Activated naive CD4-positive, alpha-beta T cell (primary cell): ENCODE data around the gene PPP1R15A.
"Not testable (repeated sequence)": the region's sequence is repeated elsewhere in the genome, so short reads cannot be mapped to it uniquely, and the experiment has no call there.

Experiments
- DNase-seq, 4 experiments: peaks; one replicate each; lab custom pipeline; 2025; lab: John Stamatoyannopoulos, UW

The PPP1R15A gene

DNA sequence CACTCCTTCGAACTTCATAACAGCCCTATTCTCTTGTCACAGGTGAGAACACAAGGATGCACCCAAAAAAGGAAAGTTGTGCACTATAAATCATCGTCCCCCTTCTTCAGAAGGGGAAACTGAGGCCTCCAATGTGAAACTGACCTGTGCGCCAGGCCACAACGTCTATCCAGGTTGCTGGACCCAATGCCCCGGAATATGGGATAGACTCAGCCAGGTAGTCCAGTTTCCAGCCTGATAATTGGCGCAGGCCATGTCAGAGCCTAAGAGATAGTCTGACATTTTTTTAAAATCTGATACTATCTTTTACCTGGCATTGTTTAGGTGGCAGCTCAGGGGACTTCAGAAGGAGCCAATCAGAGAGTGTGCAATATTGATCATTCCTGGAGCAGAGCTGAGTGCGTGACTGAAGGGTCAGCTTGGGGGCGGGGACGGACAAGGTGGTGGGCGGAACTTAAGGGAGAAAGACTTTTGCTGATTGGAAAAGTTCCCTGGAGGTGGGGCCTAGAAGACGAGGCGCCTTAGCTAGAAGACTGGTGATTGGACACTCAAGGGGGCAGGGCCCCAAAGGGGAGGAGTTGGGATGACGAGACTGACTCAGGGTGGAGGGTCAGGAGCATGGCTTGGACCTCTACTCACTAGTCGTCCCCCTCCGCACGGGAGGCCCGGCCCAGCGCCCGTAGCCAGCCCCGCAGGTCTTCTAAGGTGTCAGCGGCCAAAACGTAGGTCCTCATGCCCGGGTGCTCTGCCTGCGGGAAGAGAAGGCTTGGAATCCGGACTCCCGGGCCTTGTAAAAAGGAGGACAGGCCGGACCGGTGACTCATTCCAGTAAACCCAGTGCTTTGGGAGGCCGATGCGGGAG lies 12.3 kb upstream of the PPP1R15A start:
- no peak for DNase-seq

DNA sequence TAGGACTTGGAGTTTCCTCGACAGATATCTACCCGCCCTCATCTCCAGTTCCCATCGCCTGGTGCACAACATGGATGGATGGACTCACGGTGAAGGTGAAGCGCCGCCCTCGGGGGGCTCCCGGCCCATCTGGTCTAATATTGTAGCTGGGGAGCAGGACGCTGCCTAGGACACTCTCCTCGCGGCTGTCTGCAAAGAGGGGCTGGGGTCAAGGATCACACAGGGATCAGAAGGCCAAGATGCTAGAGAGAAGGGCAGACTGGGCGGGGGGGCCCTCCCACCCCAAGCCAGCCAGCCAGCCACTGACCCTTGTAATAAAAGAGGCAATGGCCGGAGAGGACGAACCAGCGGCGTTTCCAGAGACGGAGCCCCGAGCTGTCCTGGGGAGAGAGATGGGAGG lies 10.9 kb upstream of the PPP1R15A start:
- no peak for DNase-seq

DNA sequence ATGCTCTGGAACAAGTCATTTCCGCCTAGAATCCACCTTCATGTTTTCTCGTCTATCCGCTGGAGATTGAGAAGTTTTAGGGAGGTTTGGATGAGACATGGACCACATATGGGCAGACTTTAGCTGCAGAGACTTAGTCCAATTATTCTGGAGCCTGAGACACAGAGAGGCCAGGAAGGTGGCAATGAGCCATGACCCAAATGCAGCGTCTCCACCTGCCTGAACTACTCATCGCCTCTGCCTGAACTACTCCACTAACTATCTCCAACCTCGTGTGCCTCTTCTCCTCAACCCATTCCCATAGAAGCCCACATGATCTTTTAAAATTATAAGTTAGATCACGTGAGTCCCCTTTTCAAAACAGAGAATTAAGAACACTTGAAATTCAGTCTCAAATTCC lies 9.4 kb upstream of the PPP1R15A start:
- no peak for DNase-seq

DNA sequence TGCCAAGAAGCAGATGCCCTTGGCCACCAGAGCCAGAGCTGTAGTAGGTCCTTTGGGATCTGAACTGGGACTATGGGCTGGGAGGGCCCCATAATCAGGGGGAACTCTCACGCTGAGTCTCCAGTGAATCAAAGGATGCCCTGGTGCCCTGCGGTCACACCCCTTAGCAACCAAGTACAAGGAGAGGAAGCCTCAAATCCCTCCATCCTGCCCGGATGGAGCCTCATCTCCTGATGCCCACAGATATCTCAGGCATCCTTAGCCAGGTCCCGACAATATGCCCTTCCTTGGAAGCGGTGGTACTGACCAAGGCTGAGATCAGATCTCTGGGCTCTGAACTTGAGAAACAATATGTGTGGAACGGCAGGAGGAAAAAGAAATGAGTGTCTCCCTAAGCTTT lies 5.5 kb upstream of the PPP1R15A start:
- no peak for DNase-seq

DNA sequence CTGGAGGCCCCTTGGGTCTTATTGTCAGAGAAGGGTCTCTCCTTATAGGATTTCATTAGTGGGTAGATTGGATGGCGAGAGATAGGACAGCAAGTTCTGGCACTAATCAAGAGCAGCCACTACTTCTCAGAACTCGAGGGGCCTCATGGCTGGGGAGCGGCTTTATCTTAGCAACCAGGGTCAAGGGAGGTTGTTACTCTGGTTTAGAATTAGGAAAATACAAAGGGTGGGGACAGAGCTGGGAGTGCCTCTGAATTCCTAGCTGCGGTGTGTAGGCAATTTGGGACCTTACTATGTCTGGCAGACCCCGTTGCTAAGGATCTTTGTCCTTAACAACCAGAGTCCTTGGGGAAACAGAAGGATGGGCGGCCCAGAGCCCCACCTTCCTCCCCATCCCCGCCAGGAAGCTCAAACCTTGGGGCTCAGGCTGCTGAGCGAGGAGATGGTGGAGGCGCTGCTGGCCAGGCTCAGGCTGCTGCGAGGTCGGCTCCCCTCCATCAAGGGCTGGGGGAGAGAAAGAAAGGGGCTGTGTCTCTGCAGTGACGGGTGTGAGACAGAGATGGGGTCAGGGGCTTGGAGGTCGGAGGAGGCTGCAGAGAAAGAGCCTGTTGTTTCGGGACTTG lies 5.0 kb upstream of the PPP1R15A start:
- no peak for DNase-seq

DNA sequence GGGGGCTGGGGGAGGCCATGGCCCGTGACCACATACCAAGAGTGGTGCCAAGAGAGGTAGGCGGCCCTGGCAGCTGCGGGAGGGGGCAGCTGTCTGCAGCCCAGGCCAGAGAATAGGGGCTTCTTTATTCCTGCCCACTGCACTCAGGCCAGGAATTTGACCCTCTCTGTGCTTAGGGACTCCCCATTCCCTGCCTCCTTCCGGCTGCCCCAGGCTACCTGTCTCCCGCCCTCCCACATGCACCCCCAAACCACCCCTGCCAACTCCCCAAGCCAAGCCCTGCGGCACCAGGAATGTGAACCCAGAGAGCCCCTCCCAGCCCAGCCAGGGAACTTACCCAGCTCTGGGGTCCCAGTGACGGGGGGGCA lies 4.5 kb upstream of the PPP1R15A start:
- DNase-seq, result no peak

DNA sequence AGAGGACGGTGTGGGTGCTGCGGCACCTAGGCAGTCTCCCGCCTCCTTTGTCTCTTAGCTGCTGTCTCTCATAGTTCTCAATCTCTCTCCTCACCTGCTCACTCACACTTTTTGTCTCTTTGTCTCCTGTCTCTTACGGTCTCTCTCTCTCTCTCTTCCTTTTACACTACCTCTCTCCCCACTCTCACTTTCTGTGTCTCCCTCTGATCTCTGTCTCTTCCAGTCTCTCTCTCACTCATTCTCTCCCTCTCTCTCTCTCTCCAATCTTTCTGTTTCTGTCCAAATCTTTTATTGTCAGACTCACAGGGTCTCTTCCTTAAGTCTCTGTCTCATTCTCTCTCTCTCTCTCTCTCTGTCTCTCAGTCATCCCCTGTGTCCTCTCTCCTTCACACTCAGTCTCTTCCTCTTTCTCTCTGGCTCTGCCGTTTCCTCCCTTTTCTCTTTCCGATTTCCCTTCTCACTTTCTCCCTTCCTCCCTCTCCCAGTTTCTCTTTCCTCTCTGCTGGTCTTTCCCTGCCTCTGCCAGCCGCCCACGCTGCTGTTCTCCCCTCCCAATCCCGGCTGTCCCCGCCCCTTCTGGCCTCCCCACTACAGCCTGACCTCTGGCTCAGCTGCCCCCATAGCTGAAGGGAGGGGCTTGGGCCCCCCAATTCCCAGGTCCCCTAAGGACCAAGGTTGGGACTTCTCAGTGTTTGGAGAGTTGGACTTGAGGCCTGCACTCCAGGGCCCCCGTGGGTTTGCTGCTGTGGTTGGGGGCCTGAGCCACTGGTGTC lies 3.9 kb upstream of the PPP1R15A start, which contains the start of gene PLEKHA4:
TSS of gene PLEKHA4 (minus strand) at position 504 of the 773 bp plus-strand sequence. CDS start 997 bp downstream, outside the sequence.
- no peak for DNase-seq

DNA sequence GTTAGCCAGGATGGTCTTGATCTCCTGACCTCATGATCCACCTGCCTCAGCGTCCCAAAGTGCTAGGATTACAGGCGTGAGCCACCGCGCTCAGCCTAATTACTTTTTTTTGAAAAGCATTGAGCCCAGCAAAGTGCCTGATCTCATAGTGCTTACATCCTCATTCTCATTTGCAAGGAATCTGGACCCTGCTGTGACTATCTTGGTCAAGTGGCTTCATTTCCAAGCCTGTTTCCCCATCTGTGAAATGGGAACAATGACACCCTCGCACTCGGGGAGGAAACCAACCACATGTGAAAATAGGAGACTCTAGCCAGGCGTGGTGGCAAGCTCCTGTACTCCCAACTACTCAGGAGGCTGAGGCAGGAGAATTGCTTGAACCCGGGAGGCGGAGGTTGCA lies 2.2 kb upstream of the PPP1R15A start:
- DNase-seq, result no peak

DNA sequence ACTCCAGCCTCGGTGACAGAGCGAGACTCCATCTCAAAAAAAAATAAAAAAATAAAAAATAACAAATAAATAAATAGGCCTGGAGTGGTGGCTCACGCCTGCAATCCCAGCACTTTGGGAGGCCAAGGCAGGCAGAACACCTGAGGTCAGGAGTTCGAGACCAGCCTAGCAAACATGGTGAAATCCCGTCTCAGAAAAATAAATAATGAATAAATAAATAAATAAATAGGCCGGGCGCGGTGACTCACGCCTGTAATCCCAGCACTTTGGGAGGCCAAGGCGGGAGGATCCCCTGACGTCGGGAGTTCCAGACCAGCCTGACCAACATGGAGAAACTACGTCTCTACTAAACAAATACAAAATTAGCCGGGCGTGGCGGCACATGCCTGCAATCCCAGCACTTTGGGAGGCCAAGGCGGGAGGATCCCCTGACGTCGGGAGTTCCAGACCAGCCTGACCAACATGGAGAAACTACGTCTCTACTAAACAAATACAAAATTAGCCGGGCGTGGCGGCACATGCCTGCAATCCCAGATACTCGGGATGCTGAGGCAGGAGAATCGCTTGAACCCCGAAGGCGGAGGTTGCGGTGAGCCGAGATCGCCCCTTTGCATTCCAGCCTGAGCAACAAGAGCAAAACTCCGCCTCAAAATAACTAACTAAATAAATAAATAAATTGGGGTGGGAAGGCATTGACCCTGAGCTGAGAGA lies 595 bp upstream of the PPP1R15A start:
- not testable (repeated sequence) for DNase-seq

DNA sequence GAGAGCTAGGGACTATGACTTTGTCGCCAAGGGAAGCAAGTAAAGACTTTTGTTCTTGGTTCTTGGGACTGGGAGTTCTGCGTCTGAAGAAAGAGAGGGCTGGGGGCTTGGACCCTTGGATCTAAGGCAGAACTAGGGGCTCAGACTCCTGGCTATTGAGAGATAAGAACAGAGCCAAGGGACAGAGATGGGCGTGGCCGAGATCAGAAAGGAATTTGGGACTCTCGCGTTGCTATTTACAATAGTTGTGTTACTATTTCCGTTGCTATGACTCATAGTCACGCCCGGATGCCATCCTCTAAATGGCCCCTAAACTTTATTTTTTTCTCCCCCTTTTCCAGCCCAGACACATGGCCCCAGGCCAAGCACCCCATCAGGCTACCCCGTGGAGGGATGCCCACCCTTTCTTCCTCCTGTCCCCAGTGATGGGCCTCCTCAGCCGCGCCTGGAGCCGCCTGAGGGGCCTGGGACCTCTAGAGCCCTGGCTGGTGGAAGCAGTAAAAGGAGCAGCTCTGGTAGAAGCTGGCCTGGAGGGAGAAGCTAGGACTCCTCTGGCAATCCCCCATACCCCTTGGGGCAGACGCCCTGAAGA lies 759 bp downstream of the PPP1R15A start:
- peak in 3 of 4 experiments; percentile 30 to 54 (median 50) for DNase-seq

DNA sequence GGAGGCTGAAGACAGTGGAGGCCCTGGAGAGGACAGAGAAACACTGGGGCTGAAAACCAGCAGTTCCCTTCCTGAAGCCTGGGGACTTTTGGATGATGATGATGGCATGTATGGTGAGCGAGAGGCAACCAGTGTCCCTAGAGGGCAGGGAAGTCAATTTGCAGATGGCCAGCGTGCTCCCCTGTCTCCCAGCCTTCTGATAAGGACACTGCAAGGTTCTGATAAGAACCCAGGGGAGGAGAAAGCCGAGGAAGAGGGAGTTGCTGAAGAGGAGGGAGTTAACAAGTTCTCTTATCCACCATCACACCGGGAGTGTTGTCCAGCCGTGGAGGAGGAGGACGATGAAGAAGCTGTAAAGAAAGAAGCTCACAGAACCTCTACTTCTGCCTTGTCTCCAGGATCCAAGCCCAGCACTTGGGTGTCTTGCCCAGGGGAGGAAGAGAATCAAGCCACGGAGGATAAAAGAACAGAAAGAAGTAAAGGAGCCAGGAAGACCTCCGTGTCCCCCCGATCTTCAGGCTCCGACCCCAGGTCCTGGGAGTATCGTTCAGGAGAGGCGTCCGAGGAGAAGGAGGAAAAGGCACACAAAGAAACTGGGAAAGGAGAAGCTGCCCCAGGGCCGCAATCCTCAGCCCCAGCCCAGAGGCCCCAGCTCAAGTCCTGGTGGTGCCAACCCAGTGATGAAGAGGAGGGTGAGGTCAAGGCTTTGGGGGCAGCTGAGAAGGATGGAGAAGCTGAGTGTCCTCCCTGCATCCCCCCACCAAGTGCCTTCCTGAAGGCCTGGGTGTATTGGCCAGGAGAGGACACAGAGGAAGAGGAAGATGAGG lies 1.5 kb downstream of the PPP1R15A start:
- no peak for DNase-seq

DNA sequence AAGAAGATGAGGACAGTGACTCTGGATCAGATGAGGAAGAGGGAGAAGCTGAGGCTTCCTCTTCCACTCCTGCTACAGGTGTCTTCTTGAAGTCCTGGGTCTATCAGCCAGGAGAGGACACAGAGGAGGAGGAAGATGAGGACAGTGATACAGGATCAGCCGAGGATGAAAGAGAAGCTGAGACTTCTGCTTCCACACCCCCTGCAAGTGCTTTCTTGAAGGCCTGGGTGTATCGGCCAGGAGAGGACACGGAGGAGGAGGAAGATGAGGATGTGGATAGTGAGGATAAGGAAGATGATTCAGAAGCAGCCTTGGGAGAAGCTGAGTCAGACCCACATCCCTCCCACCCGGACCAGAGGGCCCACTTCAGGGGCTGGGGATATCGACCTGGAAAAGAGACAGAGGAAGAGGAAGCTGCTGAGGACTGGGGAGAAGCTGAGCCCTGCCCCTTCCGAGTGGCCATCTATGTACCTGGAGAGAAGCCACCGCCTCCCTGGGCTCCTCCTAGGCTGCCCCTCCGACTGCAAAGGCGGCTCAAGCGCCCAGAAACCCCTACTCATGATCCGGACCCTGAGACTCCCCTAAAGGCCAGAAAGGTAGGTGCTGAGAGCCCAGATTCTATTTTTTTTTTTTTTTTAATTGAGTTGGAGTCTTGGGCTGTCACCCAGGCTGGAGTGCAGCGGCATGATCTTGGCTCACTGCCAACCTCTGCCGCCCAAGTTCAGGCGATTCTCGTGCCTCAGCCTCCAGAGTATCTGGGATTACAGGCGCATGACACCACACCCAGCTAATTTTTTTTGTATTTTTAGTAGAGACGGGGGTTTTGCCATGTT lies 2.3 kb downstream of the PPP1R15A start:
- no peak for DNase-seq

DNA sequence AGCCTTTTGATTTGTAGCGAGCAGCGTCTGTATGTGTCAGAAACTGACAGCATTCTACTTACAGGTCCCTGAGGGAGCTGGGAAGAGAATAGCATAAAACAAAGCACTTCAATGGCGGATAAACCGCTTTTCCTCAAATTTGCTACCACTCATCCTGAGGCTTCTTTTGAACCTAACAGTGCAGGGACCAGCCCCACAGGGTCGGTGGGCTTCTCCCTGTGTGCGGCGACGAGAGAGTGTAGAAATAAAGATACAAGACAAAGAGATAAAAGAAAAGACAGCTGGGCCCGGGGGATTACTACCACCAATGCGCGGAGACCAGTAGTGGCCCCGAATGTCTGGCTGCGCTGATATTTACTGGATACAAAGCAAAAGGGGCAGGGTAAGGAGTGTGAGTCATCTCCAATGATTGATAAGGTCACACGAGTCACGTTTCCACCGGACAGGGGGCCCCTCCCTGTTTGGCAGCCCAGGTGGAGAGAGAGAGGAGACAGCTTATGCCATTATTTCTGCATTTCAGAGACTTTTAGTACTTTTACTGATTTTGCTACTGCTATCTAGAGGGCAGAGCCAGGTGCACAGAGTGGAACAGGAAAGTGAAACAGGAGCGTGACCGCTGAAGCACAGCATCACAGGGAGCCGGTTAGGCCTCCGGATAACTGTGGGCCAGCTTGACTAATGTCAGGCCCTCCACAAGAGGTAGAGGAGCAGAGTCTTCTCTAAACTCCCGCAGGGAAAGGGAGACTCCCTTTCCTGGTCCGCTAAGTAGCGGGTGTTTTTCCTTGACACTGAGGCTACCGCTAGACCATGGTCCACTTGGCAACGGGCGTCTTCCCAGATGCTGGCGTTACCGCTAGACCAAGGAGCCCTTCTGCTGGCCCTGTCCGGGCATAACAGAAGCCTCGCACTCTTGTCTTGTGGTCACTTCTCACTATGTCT lies 4.1 kb downstream of the PPP1R15A start:
- DNase-seq, result peak in 1 of 4 experiments; percentile 20

DNA sequence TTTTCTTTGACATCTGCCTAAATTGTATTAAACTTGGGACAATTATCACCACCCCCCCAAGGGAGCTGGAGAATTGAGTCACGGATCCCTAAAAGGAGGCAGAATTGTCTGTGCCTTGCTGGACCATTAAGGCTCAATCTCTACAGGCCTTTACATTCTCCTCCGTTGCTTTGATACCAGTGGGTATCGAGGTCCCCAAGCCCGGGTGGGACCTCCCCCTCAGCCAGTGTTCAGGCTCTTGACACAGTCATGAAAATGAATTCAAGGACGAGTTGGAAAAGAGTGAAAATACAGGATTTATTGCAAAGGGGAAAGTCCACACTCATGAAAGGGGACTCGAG lies 5.6 kb downstream of the PPP1R15A start:
- no peak for DNase-seq

DNA sequence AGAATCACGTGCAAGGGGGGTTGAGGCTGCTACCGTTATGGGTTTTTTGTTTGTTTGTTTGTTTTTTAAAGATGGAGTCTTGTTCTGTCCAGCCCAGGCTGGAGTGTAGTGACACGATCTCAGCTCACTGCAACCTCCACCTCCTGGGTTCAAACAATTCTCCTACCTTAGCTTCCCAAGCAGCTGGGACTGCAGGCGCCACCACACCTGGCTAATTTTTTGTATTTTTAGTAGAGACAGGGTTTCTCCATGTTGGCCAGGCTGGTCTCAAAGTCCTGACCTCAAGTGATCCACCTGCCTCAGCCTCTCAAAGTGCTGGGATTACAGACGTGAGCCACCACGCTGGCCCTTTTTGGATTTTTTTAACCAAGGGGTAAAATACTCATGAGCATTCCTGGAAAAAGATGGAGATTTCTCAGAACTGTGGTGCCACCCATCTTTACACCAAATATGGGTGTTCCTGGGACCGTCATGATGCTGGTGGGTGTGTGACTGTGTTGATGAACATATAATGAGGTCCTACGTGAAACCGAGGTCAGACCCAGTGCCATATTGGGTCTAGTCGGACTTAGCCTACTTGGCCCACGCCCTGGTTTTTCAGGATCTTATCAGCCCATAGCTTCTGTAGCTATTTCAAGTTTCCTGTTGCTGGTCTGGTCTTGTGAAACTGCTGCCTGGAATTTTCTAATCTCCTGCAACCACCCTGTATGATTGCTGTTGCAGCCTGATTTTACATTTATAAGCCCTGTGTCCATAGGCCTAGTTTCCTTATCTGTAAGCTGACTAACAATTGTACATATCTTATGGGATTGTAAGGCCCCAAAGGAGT lies 6.2 kb downstream of the PPP1R15A start:
- DNase-seq, result no peak

DNA sequence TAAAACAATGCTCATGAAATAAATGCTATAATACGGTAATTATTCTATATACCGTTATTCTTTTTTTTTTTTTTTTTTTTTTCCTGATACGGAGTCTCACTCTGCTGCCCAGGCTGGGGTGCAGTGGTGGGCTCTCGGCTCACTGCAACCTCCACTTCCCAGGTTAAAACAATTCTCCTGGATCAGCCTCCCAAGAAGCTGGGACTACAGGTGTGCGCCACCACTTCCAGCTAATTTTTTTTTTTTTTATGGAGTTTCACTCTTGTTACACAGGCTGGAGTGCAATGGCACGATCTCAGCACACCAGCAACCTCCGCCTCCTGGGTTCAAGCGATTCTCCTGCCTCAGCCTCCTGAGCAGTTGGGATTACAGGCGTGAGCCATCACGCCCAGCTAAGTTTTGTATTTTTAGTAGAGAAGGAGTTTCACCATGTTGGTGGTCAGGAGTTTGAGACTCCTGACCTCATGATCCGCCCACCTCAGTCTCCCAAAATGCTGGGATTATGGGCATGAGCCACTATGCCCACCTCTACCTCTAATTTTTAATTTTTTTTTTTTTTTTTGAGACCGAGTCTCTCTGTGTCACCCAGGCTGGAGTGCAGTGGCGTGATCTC lies 6.9 kb downstream of the PPP1R15A start:
- DNase-seq, result no peak

DNA sequence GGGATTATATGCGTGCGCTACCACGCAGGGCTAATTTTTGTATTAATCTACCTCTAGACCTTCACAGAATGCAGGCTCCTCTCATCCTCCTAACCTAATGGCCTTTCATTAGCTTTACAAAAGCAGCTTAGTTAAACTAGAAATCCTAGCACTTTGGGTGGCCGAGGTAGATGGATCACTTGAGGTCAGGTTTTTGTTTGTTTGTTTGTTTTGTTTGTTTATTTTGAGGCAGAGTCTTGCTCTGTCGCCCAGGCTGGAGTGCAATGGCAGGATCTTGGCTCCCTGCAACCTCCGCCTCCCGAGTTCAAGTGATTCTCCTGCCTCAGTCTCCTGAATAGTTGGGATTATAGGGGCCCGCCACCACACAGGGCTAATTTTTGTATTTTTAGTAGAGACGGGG lies 7.5 kb downstream of the PPP1R15A start:
- not testable (repeated sequence) for DNase-seq
